Nephron progenitor cell (in vitro differentiated cells): ENCODE data around the gene AFAP1L2.

Source experiments
- DNase-seq: peaks from one replicate; pipeline ENCODE4 v3.0.0; 2021
- H3K27ac Mint-ChIP-seq: 2 replicates; pipeline ENCODE4 v1.8.0; 2021; ENCODE audit warnings: mild to moderate bottlenecking, moderate library complexity, mixed read lengths
- H3K27me3 Mint-ChIP-seq: 2 replicates; pipeline ENCODE4 v1.8.0; 2021; ENCODE audit warnings: mild to moderate bottlenecking, low read depth, mixed read lengths; ENCODE audit not compliant: poor library complexity
- H3K36me3 Mint-ChIP-seq: 2 replicates; pipeline ENCODE4 v1.8.0; 2021; ENCODE audit warnings: low read depth, mixed read lengths
- H3K4me1 Mint-ChIP-seq: 2 replicates; pipeline ENCODE4 v1.8.0; 2021; ENCODE audit warnings: mixed read lengths
- H3K4me3 Mint-ChIP-seq: 2 replicates; pipeline ENCODE4 v1.8.0; 2021; ENCODE audit warnings: mild to moderate bottlenecking, moderate library complexity, mixed read lengths
- H3K9me3 Mint-ChIP-seq: 2 replicates; pipeline ENCODE4 v1.8.0; 2021; ENCODE audit warnings: mild to moderate bottlenecking, moderate library complexity, mixed read lengths
- TF ChIP-seq, protein P1 (sequence below): fragments of 200-600 bp; sonication (generic); IDR thresholded peaks from 2 replicates; pipeline ENCODE4 v1.5.0; 2021; ENCODE audit warnings: antibody characterized with exemption

The AFAP1L2 gene

DNA sequence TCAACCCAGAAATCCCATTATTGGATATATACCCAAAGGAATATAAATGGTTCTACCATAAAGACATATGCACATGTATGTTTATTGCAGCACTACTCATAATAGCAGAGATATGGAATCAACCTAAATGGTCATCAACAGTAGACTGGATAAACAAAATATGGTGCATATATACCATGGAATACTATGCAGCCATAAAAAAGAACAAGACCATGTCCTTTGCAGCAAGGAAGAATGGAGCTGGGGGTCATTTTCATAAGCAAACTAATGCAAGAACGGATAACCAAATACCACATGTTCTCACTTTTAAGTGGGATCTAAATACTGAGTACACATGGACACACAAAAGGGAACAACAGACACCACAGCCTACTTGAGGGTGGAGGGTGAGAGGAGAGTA lies 2.2 kb upstream of the AFAP1L2 start:
- H3K4me1 Mint-ChIP-seq: peaks cover 49% of the 10 kb centered on the region
- DNase-seq: no peak
- TF ChIP-seq, protein P1, sequence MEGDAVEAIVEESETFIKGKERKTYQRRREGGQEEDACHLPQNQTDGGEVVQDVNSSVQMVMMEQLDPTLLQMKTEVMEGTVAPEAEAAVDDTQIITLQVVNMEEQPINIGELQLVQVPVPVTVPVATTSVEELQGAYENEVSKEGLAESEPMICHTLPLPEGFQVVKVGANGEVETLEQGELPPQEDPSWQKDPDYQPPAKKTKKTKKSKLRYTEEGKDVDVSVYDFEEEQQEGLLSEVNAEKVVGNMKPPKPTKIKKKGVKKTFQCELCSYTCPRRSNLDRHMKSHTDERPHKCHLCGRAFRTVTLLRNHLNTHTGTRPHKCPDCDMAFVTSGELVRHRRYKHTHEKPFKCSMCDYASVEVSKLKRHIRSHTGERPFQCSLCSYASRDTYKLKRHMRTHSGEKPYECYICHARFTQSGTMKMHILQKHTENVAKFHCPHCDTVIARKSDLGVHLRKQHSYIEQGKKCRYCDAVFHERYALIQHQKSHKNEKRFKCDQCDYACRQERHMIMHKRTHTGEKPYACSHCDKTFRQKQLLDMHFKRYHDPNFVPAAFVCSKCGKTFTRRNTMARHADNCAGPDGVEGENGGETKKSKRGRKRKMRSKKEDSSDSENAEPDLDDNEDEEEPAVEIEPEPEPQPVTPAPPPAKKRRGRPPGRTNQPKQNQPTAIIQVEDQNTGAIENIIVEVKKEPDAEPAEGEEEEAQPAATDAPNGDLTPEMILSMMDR: no peak
- H3K4me3 Mint-ChIP-seq: no peak overlapping the region
- peaks cover 20% of the 10 kb centered on the region for H3K27me3 Mint-ChIP-seq
- no peak overlapping the region for H3K27ac Mint-ChIP-seq
- no peaks in the 10 kb centered on the region for H3K36me3 Mint-ChIP-seq
- no peaks in the 10 kb centered on the region for H3K9me3 Mint-ChIP-seq

DNA sequence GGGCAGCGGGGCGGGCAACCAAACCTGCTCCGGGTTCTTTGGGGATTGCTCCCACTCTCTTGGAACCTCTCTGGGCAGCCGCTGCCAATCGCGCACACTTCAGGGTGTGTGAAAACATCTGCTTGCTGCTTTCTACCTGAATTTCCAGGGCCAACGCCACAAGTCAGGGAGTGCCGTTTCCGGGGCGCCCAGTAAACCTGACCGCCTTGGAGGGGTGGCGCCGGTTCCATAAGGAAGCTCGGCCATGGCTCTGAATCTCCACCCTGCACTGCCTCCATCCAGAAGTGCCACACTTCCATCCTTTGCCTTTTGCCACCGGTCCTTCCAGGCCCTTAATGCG lies 679 bp upstream of the AFAP1L2 start:
- Mint-ChIP-seq H3K36me3 (no peaks in the 10 kb centered on the region), H3K27me3 (peaks cover 22% of the 10 kb centered on the region), H3K9me3 (no peaks in the 10 kb centered on the region), H3K4me1 (peaks cover 64% of the 10 kb centered on the region), H3K4me3 (peak overlapping the region; percentile 84), H3K27ac (no peak overlapping the region)
- TF ChIP-seq, protein P1: no peak
- DNase-seq: no peak

DNA sequence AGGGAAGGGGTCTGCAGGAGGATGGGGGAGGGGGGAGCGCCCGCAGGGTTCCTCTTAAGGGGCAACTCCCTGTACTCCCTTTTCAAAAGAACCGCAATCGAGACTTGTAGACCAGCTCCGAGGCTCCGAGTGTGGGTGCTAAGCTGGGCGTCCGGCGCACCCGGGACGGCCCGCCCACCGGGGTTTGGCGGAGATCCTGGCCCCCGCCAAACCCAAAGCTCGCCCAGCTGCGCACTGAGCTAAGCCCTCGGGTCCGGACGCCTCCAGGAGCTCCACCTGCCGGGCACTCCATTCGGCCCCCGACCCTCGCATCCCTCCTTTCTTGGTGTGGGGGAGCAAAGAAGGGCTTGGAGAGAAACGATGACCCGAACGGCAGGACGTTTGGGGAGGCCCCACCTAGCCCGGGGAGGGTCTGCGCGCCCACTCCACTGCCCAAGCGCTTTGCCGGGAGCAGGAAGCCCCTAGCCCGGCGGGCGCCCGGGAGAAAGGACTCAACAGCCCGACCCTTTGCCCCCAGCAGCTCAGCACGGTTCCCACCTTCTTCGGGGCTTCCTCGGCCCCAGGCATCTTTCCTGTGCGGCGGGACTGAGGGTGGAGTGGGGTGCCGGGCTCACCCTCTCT lies 651 bp downstream of the AFAP1L2 start:
- TF ChIP-seq, protein P1: no peak
- H3K27ac Mint-ChIP-seq: peak overlapping the region; percentile 67
- DNase-seq: peak; percentile 56
- peak overlapping the region; percentile 91 for H3K4me3 Mint-ChIP-seq
- peaks cover 65% of the 10 kb centered on the region for H3K4me1 Mint-ChIP-seq
- no peaks in the 10 kb centered on the region for H3K36me3 Mint-ChIP-seq
- peaks cover 23% of the 10 kb centered on the region for H3K27me3 Mint-ChIP-seq
- H3K9me3 Mint-ChIP-seq: no peaks in the 10 kb centered on the region

DNA sequence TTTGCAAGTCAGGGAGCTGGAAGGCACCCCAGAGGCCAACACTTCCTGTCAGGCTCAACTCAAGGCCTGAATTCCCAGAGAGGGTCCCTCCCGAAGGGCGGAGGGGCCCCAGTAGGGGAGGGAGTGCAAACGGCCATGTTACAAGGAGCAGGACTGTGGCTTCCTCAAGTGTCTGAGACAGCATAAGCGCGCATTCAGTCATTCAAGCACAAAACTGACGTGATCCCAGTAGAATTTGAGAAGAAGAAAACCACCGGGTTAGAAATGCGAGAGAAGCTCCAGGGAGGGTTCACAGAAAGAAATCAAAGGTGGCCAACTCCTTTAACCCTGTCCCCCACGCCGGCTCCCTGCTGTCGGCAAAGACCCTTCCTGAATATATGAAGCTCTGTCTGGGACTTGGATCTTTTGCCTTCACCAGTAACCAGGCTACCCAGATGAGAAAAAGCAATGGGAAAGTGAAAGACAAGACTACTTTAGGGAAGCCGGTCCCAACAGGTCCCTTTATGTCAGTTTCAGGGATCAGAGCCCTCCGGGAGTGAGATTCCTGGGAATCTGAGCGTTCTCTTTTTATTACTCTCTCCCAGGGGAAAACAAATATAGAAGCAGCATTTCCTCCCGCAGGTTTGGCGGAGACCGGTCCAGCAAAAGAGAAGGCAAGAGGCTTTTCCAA lies 1.3 kb downstream of the AFAP1L2 start:
- H3K36me3 Mint-ChIP-seq: no peaks in the 10 kb centered on the region
- DNase-seq: peak; percentile 38
- peak overlapping the region; percentile 67 for H3K27ac Mint-ChIP-seq
- H3K27me3 Mint-ChIP-seq: peaks cover 23% of the 10 kb centered on the region
- peaks cover 65% of the 10 kb centered on the region for H3K4me1 Mint-ChIP-seq
- peak overlapping the region; percentile 91 for H3K4me3 Mint-ChIP-seq
- no peaks in the 10 kb centered on the region for H3K9me3 Mint-ChIP-seq
- TF ChIP-seq, protein P1: no peak

DNA sequence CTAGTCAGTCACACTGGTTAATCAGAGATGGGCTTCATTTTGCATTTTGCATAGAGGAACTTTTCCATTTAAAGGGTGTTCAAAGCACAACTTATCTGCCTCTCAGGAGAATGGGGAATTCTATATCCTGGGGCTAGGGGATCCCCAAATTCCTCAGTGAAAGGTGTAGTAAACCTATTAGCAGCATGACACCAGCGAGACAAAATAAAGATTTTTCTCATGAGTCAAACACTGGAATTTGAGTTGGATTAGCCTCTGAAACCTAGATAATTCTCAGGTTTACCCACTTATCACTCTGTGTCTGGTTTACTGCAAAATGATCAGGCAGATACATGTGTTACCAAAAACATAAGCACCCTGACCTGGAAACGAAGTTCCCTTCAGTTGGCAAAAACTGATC lies 2.1 kb downstream of the AFAP1L2 start:
- Mint-ChIP-seq H3K4me3 (peak overlapping the region; percentile 91), H3K36me3 (no peaks in the 10 kb centered on the region), H3K4me1 (peaks cover 66% of the 10 kb centered on the region), H3K27me3 (peaks cover 23% of the 10 kb centered on the region), H3K27ac (no peak overlapping the region), H3K9me3 (no peaks in the 10 kb centered on the region)
- TF ChIP-seq, protein P1: no peak
- DNase-seq: no peak
